Right lobe of liver (tissue), 4 donors: ENCODE results near the gene MYO1F.

Experiments used
- CTCF ChIP-seq, 4 donors: fragments of 200-600 bp in 3 of 4; fragments of 450-650 bp in 1 of 4; IDR thresholded peaks; one replicate each; pipeline versions ENCODE4 v1.5.1 to v1.8.0; 2016 to 2022; ENCODE audit warnings: antibody characterized with exemption in 4 of 4, mild to moderate bottlenecking in 2 of 4
- POLR2A ChIP-seq: fragments of 450-650 bp; IDR thresholded peaks from one replicate; pipeline ENCODE4 v1.6.1; 2017; ENCODE audit warnings: antibody characterized with exemption, mild to moderate bottlenecking
- donor health status: DM: no; HTN: no; CAD: no.
- donor health status: DM: no; HTN: no; CAD: no.
- donor health status: DM: no; HTN: yes; CAD: no.

GRCh38 chr19:8584965-8585893 is 8.0 kb upstream of the MYO1F start:
- TF ChIP-seq CTCF (IDR thresholded peaks at IDR 0.05) (no peak), POLR2A (no peak)
